RWPE1 (cell line): ENCODE measurements around the gene ARHGDIA.
"Not testable (repeated sequence)": the region's sequence is repeated elsewhere in the genome, so short reads cannot be mapped to it uniquely, and the experiment has no call there.

Experiments
- CTCF ChIA-PET: fragments of 350-600 bp; sonication (Branson Sonifier 250); formaldehyde crosslinking; extraction: SDS; loops from one replicate; lab custom pipeline; 2021; lab: Yijun Ruan, JAX
- POLR2A ChIA-PET: fragments of 400-600 bp; formaldehyde crosslinking; extraction: SDS; loops from one replicate; lab custom pipeline; 2020; ENCODE audit warnings: antibody characterized with exemption; ENCODE audit not compliant: low non-redundant PET; lab: Yijun Ruan, JAX
- DNase-seq: peaks from one replicate; pipeline ENCODE4 v3.0.0; 2012; ENCODE audit warnings: low spot score
- H3K27ac ChIP-seq: fragments of 450-650 bp; 2 replicates; pipeline ENCODE4 v1.5.1; 2017
- CTCF ChIP-seq: fragments of 450-650 bp; conservative IDR thresholded peaks from 2 replicates; pipeline ENCODE4 v1.5.1; 2017; ENCODE audit warnings: low read depth, mild to moderate bottlenecking

ARHGDIA gene

GRCh38 chr17:81840826-81841778 is 30.0 kb downstream of the ARHGDIA start:
- ChIA-PET CTCF (interaction anchor here (0.6 to 1.2 kb wide), 4 partner anchors 14 to 1025 kb away, joined by 3 to 6 read pairs (median 3); no protein-coding TSS in a partner anchor), POLR2A (interaction anchor here (1.0 to 1.6 kb wide), 2 partner anchors 8 to 14 kb away, joined by 4 to 8 read pairs; partner anchors contain the start of gene MCRIP1)
- DNase-seq: peak; percentile 67
- peak overlapping the region; percentile 100 for H3K27ac ChIP-seq
- TF ChIP-seq CTCF: no peak

- POLR2A ChIA-PET, DNase-seq: not testable (repeated sequence)
- CTCF ChIA-PET: interaction anchor here (0.6 kb wide), 1 partner anchor 19 kb away, joined by 3 read pairs; no protein-coding TSS in a partner anchor
- peak overlapping the region; percentile 100 for H3K27ac ChIP-seq
These were observed 31.1 kb downstream of the ARHGDIA start for GRCh38 chr17:81840059-81840458.

- POLR2A ChIA-PET: no interaction called here
- no peak for DNase-seq
- CTCF ChIA-PET: interaction anchor here (0.6 to 0.8 kb wide), 2 partner anchors 14 to 320 kb away, joined by 4 read pairs; no protein-coding TSS in a partner anchor
- H3K27ac ChIP-seq: peak overlapping the region; percentile 100
- TF ChIP-seq CTCF: no peak
These were observed 31.8 kb downstream of the ARHGDIA start for GRCh38 chr17:81839301-81839700.

GRCh38 chr17:81838753-81839255 is 32.3 kb downstream of the ARHGDIA start:
- TF ChIP-seq CTCF: no peak
- H3K27ac ChIP-seq: peak overlapping the region; percentile 100
- CTCF ChIA-PET: interaction anchor here (0.6 to 0.8 kb wide), 2 partner anchors 15 to 319 kb away, joined by 4 read pairs; no protein-coding TSS in a partner anchor
- POLR2A ChIA-PET: no interaction called here
- no peak for DNase-seq

GRCh38 chr17:81837641-81838040 is 33.5 kb downstream of the ARHGDIA start:
- TF ChIP-seq CTCF: no peak
- ChIA-PET POLR2A (no interaction called here), CTCF (no interaction called here)
- H3K27ac ChIP-seq: peak overlapping the region; percentile 100
- DNase-seq: no peak

GRCh38 chr17:81834831-81835267 is 36.3 kb downstream of the ARHGDIA start, which contains the start of gene PPP1R27:
Gene PPP1R27 (minus strand): TSS chr17:81835050. CDS start chr17:81834953, 97 bp downstream.
- ChIA-PET POLR2A (interaction anchor here (0.5 kb wide), 1 partner anchor 162 kb away, joined by 4 read pairs; no protein-coding TSS in a partner anchor), CTCF (no interaction called here)
- DNase-seq: no peak
- TF ChIP-seq CTCF: no peak
- H3K27ac ChIP-seq: peak within 1 kb of the TSS; percentile 92
